Body of pancreas (tissue), 4 donors: ENCODE measurements around the gene TMEM181.

Experiments
- POLR2A ChIP-seq, 3 donors: fragments of 450-650 bp; IDR thresholded peaks; one replicate each; pipeline ENCODE4 v1.6.1; 2016; ENCODE audit warnings: antibody characterized with exemption in 3 of 3, mild to moderate bottlenecking in 2 of 3
- TF ChIP-seq, protein P1 (sequence below), 7 experiments: fragments of 450-650 bp in 4 of 7; fragments of 200-600 bp in 3 of 7; sonication (generic) in 3 of 7; IDR thresholded peaks; one replicate each; pipeline ENCODE4 v1.5.1; 2016 to 2019; ENCODE audit warnings: antibody characterized with exemption in 7 of 7

DNA sequence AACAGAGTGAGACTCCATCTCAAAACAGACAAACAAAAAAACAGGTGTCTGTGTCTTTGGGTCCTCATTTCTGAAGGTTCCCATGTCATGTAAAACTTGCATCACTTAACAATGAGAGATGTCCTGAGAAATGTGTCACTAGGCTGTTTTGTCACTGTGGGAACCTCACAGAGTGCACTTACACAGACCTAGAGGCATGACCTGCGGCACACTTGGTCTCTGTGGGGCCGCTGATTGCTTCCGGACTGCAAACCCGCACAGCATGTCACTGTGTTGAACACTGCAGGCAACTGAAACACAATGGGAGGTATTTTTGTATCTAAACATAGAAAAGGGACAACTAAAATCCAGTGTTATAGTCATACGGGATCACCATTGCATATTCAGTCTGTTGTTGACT lies 42.3 kb upstream of the TMEM181 start:
- TF ChIP-seq, protein P1, sequence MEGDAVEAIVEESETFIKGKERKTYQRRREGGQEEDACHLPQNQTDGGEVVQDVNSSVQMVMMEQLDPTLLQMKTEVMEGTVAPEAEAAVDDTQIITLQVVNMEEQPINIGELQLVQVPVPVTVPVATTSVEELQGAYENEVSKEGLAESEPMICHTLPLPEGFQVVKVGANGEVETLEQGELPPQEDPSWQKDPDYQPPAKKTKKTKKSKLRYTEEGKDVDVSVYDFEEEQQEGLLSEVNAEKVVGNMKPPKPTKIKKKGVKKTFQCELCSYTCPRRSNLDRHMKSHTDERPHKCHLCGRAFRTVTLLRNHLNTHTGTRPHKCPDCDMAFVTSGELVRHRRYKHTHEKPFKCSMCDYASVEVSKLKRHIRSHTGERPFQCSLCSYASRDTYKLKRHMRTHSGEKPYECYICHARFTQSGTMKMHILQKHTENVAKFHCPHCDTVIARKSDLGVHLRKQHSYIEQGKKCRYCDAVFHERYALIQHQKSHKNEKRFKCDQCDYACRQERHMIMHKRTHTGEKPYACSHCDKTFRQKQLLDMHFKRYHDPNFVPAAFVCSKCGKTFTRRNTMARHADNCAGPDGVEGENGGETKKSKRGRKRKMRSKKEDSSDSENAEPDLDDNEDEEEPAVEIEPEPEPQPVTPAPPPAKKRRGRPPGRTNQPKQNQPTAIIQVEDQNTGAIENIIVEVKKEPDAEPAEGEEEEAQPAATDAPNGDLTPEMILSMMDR (IDR thresholded peaks at IDR 0.05), result no peak
- TF ChIP-seq POLR2A (IDR thresholded peaks at IDR 0.05), result no peak
